NB4 (cell line): Measurements from ENCODE around the gene ACIN1.

Experiments
- DNase-seq: peaks from one replicate; pipeline ENCODE4 v3.0.0; 2010; ENCODE audit warnings: low read depth
- H3K4me3 ChIP-seq: one replicate; pipeline ENCODE4 v1.5.1; 2011; ENCODE audit warnings: mild to moderate bottlenecking, low read depth, low read length, moderate library complexity
- MYC ChIP-seq: IDR thresholded peaks from 2 replicates; pipeline ENCODE4 v1.6.1; 2011; ENCODE audit warnings: low read depth, low read length
- POLR2A ChIP-seq: IDR thresholded peaks from 2 replicates; pipeline ENCODE4 v1.6.1; 2011; ENCODE audit warnings: mild to moderate bottlenecking; ENCODE audit not compliant: insufficient read length; ENCODE audit errors: extremely low read depth
- TF ChIP-seq, protein P1 (sequence below): IDR thresholded peaks from one replicate; pipeline ENCODE4 v1.5.1; 2012; ENCODE audit warnings: low read depth, low read length
- TF ChIP-seq, protein P2 (sequence below): IDR thresholded peaks from 2 replicates; pipeline ENCODE4 v1.6.1; 2011; ENCODE audit warnings: low read depth, low read length

The ACIN1 gene

DNA sequence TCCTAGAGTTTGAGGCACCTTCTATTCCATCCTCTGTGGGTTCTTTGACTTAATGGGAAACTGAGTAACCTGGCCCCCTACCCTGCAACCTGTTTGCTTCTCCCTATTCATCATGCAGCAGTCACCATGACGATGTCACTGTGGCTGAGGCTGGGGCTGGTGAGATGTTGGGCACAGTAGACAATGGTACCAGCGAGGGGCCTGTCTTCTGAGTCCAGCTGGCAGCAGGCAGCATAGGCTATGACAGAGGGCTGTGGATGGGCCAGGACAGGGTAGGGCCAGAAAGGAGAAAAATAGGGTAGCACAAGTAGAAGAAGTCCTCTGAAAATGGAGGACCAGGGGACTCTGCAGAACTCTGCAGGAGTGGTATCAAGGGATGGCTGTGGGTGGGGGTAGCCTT is 7.9 kb upstream of the ACIN1 start:
- TF ChIP-seq, protein P1, sequence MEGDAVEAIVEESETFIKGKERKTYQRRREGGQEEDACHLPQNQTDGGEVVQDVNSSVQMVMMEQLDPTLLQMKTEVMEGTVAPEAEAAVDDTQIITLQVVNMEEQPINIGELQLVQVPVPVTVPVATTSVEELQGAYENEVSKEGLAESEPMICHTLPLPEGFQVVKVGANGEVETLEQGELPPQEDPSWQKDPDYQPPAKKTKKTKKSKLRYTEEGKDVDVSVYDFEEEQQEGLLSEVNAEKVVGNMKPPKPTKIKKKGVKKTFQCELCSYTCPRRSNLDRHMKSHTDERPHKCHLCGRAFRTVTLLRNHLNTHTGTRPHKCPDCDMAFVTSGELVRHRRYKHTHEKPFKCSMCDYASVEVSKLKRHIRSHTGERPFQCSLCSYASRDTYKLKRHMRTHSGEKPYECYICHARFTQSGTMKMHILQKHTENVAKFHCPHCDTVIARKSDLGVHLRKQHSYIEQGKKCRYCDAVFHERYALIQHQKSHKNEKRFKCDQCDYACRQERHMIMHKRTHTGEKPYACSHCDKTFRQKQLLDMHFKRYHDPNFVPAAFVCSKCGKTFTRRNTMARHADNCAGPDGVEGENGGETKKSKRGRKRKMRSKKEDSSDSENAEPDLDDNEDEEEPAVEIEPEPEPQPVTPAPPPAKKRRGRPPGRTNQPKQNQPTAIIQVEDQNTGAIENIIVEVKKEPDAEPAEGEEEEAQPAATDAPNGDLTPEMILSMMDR, result no peak
- TF ChIP-seq POLR2A, result no peak
- H3K4me3 ChIP-seq, result no peak overlapping the region
- no peak for DNase-seq

DNA sequence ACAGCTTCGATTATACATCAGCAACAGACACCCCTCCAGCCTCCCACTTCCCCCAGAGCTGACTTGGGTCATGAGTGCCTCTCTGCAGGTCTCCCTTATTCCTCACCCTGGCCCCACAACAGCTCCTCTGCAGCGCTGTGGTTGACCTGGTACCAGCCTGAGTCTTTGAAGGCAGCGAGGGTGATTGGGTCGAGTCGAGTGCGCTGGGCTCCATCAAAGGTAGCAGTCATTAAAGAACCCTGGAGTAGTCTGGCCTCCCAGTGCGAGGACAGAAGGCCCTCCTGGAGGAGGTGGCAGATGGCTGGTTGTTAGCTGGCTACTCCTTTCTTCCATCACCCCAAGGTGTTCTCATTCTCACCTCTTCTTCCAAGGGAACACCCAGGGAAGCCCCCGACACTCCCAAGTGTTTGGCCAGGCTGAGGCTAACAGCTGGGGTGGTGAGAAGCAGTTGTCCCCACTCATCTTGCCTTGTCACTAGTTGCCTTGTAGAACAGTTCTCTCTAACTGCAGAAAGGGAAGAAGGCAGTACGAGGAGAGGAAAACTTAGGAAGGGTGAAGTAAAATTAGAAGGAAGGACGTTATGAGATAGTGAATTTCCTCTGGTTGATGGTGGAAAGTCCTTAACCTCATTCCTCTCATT is 7.2 kb upstream of the ACIN1 start:
- TF ChIP-seq, protein P1, result no peak
- TF ChIP-seq MYC (no peak), POLR2A (no peak)
- TF ChIP-seq, protein P2, sequence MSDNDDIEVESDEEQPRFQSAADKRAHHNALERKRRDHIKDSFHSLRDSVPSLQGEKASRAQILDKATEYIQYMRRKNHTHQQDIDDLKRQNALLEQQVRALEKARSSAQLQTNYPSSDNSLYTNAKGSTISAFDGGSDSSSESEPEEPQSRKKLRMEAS, result no peak
- H3K4me3 ChIP-seq, result no peak overlapping the region
- no peak for DNase-seq

DNA sequence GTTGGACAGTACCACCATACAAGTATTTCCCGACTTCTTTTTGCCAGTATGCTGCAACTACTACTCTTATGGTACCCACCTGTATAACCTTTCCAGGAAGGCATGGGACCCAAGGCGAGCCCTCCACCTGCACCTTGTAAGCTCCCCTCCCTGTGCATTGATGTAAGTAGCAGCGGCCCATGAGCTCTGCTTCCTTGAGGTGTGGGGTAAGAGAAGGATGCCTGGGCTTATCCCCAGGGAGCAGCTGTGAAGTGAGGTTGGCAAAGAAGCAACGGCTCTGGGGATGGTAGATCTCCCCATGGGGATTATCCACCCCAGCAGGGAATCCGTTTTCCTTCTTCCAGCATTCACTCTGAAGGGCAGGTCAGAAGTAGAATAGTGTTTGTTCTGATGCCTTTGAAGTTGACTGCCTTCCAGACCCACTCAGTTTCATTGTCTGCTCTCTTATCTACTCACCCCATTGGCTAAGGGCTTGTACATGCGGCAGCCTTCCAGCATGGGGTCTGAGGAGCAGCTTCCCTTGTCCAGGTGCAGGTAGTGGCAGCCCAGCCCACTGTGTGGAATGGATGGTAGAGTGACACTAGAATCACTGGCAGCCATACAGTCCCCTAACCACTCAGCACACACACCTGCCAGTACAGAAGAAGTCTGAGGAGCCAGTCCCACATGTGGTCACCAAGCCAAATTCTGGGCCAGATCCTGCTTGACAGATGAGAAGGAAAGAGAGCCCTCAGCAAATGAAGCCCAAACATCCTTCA is 6.5 kb upstream of the ACIN1 start:
- DNase-seq, result no peak
- no peak for TF ChIP-seq POLR2A
- TF ChIP-seq, protein P1, result no peak
- TF ChIP-seq, protein P2, result no peak
- H3K4me3 ChIP-seq, result no peak overlapping the region

DNA sequence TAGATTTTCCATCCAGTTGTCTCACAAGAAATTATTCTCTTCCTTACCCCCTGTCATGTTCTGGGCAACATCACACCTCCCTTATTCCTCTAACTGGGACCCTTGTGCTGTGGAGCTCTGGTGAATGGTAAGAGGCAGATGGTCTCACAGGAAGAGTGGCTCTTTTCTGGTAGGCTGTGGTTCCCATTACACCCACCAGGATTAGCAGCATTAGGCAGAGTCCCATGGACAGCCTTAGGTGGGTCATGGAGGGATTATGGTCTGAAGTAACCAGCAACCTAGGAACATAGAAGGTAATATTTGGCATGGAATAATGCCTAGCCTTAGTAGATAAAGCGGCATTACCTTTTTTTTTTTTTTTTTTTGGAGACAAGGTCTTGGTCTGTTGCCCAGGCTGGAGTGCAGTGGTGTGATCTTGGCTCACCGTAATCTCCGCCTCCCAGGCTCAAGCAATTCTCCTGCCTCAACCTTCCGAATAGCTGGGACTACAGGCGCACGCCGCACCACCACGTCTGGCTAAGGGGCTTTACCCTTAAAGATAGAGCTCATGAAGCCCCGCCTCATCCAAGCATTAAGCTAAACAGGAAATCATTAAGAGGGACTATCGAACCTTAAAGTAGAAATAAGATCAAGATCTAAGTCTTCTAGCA is 4.4 kb upstream of the ACIN1 start:
- TF ChIP-seq POLR2A, result no peak
- TF ChIP-seq, protein P2, result no peak
- TF ChIP-seq MYC, result no peak
- TF ChIP-seq, protein P1, result no peak
- no peak overlapping the region for H3K4me3 ChIP-seq

DNA sequence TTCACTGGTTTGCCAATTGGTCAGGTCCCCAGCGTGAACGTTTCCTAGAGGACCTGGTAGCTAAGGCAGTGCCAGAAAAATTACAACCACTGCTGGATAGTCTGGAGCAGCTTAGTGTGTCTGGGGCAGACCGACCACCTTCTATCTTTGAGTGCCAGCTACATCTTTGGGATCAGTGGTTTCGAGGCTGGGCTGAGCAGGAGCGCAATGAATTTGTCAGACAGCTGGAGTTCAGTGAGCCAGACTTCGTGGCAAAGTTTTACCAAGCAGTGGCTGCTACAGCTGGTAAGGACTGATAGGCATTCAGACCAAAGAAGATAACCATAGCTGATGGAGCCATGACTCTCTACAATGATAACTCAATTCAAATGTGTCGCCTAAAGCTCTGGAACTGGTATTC is 2.9 kb upstream of the ACIN1 start:
- TF ChIP-seq, protein P1, result no peak
- H3K4me3 ChIP-seq, result peak overlapping the region; percentile 88
- DNase-seq, result no peak

More for the DNA sequence above, 4.4 kb upstream of the ACIN1 start:
- DNase-seq, result no peak
